Measurements from ENCODE around the gene C1orf167.

The C1orf167 gene

GRCh38 chr1:11738096-11738495 lies 23.9 kb upstream of the C1orf167 start:
- H3K9ac ChIP-seq (ENCODE audit: low read length) = no peak overlapping the region
- H3K27me3 ChIP-seq (replicated peaks; ENCODE audit: control insufficient read depth, insufficient read depth, low read length) = no peaks in the 10 kb centered on the region
- H3K9me3 ChIP-seq (ENCODE audit: control insufficient read depth, low read length) = no peaks in the 10 kb centered on the region

GRCh38 chr1:11738783-11739182 lies 23.2 kb upstream of the C1orf167 start:
- H3K9ac ChIP-seq (ENCODE audit: low read length) = no peak overlapping the region
- H3K27me3 ChIP-seq (replicated peaks; ENCODE audit: control insufficient read depth, insufficient read depth, low read length) = no peaks in the 10 kb centered on the region
- H3K4me3 ChIP-seq (ENCODE audit: low read length) = no peak overlapping the region
- H3K4me1 ChIP-seq (ENCODE audit: control insufficient read depth, insufficient read depth, low read length) = peaks cover 17% of the 10 kb centered on the region
- no peaks in the 10 kb centered on the region for H3K36me3 ChIP-seq (ENCODE audit: control insufficient read depth, insufficient read depth, low read length, severe bottlenecking)
- H3K9me3 ChIP-seq (ENCODE audit: control insufficient read depth, low read length) = no peaks in the 10 kb centered on the region
- no peak for DNase-seq (ENCODE audit: low read depth)

More at GRCh38 chr1:11738096-11738495, 23.9 kb upstream of the C1orf167 start:
- DNase-seq (ENCODE audit: low read depth) = no peak
- Histone ChIP-seq H3K4me3 (ENCODE audit: low read length) (no peak overlapping the region), H3K4me1 (ENCODE audit: control insufficient read depth, insufficient read depth, low read length) (peaks cover 17% of the 10 kb centered on the region), H3K36me3 (ENCODE audit: control insufficient read depth, insufficient read depth, low read length, severe bottlenecking) (no peaks in the 10 kb centered on the region)

GRCh38 chr1:11740258-11741192 lies 21.5 kb upstream of the C1orf167 start:
- H3K9me3 ChIP-seq (ENCODE audit: control insufficient read depth, low read length) = no peaks in the 10 kb centered on the region
- H3K9ac ChIP-seq (ENCODE audit: low read length) = no peak overlapping the region
- H3K4me1 ChIP-seq (ENCODE audit: control insufficient read depth, insufficient read depth, low read length) = peaks cover 17% of the 10 kb centered on the region
- no peaks in the 10 kb centered on the region for H3K27me3 ChIP-seq (replicated peaks; ENCODE audit: control insufficient read depth, insufficient read depth, low read length)
- H3K4me3 ChIP-seq (ENCODE audit: low read length) = no peak overlapping the region
- no peak for DNase-seq (ENCODE audit: low read depth)
- H3K36me3 ChIP-seq (ENCODE audit: control insufficient read depth, insufficient read depth, low read length, severe bottlenecking) = no peaks in the 10 kb centered on the region

GRCh38 chr1:11741482-11741881 lies 20.5 kb upstream of the C1orf167 start:
- no peak overlapping the region for H3K4me3 ChIP-seq (ENCODE audit: low read length)
- peaks cover 14% of the 10 kb centered on the region for H3K4me1 ChIP-seq (ENCODE audit: control insufficient read depth, insufficient read depth, low read length)
- peaks cover 5% of the 10 kb centered on the region for H3K36me3 ChIP-seq (ENCODE audit: control insufficient read depth, insufficient read depth, low read length, severe bottlenecking)
- DNase-seq (ENCODE audit: low read depth) = no peak
- H3K27me3 ChIP-seq (replicated peaks; ENCODE audit: control insufficient read depth, insufficient read depth, low read length) = no peaks in the 10 kb centered on the region
- no peaks in the 10 kb centered on the region for H3K9me3 ChIP-seq (ENCODE audit: control insufficient read depth, low read length)
- H3K9ac ChIP-seq (ENCODE audit: low read length) = no peak overlapping the region

- peaks cover 8% of the 10 kb centered on the region for H3K36me3 ChIP-seq (ENCODE audit: control insufficient read depth, insufficient read depth, low read length, severe bottlenecking)
- no peak for DNase-seq (ENCODE audit: low read depth)
- H3K9me3 ChIP-seq (ENCODE audit: control insufficient read depth, low read length) = no peaks in the 10 kb centered on the region
- peaks cover 12% of the 10 kb centered on the region for H3K4me1 ChIP-seq (ENCODE audit: control insufficient read depth, insufficient read depth, low read length)
- H3K27me3 ChIP-seq (replicated peaks; ENCODE audit: control insufficient read depth, insufficient read depth, low read length) = no peaks in the 10 kb centered on the region
- H3K9ac ChIP-seq (ENCODE audit: low read length) = no peak overlapping the region
- no peak overlapping the region for H3K4me3 ChIP-seq (ENCODE audit: low read length)
These were observed 20.0 kb upstream of the C1orf167 start for GRCh38 chr1:11741919-11742558.

- Histone ChIP-seq H3K4me1 (ENCODE audit: control insufficient read depth, insufficient read depth, low read length) (peaks cover 5% of the 10 kb centered on the region), H3K36me3 (ENCODE audit: control insufficient read depth, insufficient read depth, low read length, severe bottlenecking) (peaks cover 24% of the 10 kb centered on the region), H3K27me3 (replicated peaks; ENCODE audit: control insufficient read depth, insufficient read depth, low read length) (no peaks in the 10 kb centered on the region), H3K9ac (ENCODE audit: low read length) (no peak overlapping the region), H3K9me3 (ENCODE audit: control insufficient read depth, low read length) (no peaks in the 10 kb centered on the region), H3K4me3 (ENCODE audit: low read length) (no peak overlapping the region)
- DNase-seq (ENCODE audit: low read depth) = no peak
These were observed 17.7 kb upstream of the C1orf167 start for GRCh38 chr1:11744287-11744686.

GRCh38 chr1:11746092-11746491 lies 15.9 kb upstream of the C1orf167 start:
- no peaks in the 10 kb centered on the region for H3K27me3 ChIP-seq (replicated peaks; ENCODE audit: control insufficient read depth, insufficient read depth, low read length)
- H3K4me3 ChIP-seq (ENCODE audit: low read length) = no peak overlapping the region
- no peak overlapping the region for H3K9ac ChIP-seq (ENCODE audit: low read length)
- peaks cover 5% of the 10 kb centered on the region for H3K4me1 ChIP-seq (ENCODE audit: control insufficient read depth, insufficient read depth, low read length)
- H3K36me3 ChIP-seq (ENCODE audit: control insufficient read depth, insufficient read depth, low read length, severe bottlenecking) = peaks cover 39% of the 10 kb centered on the region
- H3K9me3 ChIP-seq (ENCODE audit: control insufficient read depth, low read length) = no peaks in the 10 kb centered on the region
- DNase-seq (ENCODE audit: low read depth) = no peak

- Histone ChIP-seq H3K4me1 (ENCODE audit: control insufficient read depth, insufficient read depth, low read length) (peaks cover 5% of the 10 kb centered on the region), H3K4me3 (ENCODE audit: low read length) (no peak overlapping the region), H3K27me3 (replicated peaks; ENCODE audit: control insufficient read depth, insufficient read depth, low read length) (no peaks in the 10 kb centered on the region), H3K9me3 (ENCODE audit: control insufficient read depth, low read length) (no peaks in the 10 kb centered on the region), H3K36me3 (ENCODE audit: control insufficient read depth, insufficient read depth, low read length, severe bottlenecking) (peaks cover 41% of the 10 kb centered on the region), H3K9ac (ENCODE audit: low read length) (no peak overlapping the region)
- no peak for DNase-seq (ENCODE audit: low read depth)
These were observed 15.1 kb upstream of the C1orf167 start for GRCh38 chr1:11746795-11747487.

GRCh38 chr1:11748294-11749202 lies 13.4 kb upstream of the C1orf167 start:
- H3K9ac ChIP-seq (ENCODE audit: low read length) = no peak overlapping the region
- H3K27me3 ChIP-seq (replicated peaks; ENCODE audit: control insufficient read depth, insufficient read depth, low read length) = no peaks in the 10 kb centered on the region
- no peak overlapping the region for H3K4me3 ChIP-seq (ENCODE audit: low read length)
- no peak for DNase-seq (ENCODE audit: low read depth)
- H3K4me1 ChIP-seq (ENCODE audit: control insufficient read depth, insufficient read depth, low read length) = no peaks in the 10 kb centered on the region
- H3K36me3 ChIP-seq (ENCODE audit: control insufficient read depth, insufficient read depth, low read length, severe bottlenecking) = peaks cover 41% of the 10 kb centered on the region
- H3K9me3 ChIP-seq (ENCODE audit: control insufficient read depth, low read length) = no peaks in the 10 kb centered on the region

- no peak overlapping the region for H3K4me3 ChIP-seq (ENCODE audit: low read length)
- H3K36me3 ChIP-seq (ENCODE audit: control insufficient read depth, insufficient read depth, low read length, severe bottlenecking) = peaks cover 41% of the 10 kb centered on the region
- DNase-seq (ENCODE audit: low read depth) = peak; percentile 8
- H3K4me1 ChIP-seq (ENCODE audit: control insufficient read depth, insufficient read depth, low read length) = no peaks in the 10 kb centered on the region
- no peaks in the 10 kb centered on the region for H3K9me3 ChIP-seq (ENCODE audit: control insufficient read depth, low read length)
- no peak overlapping the region for H3K9ac ChIP-seq (ENCODE audit: low read length)
- peaks cover 5% of the 10 kb centered on the region for H3K27me3 ChIP-seq (replicated peaks; ENCODE audit: control insufficient read depth, insufficient read depth, low read length)
These were observed 12.7 kb upstream of the C1orf167 start for GRCh38 chr1:11749203-11749689.

All from adipocyte (in vitro differentiated cells).